HepG2 (cell line): ENCODE data around the gene SUPT4H1. TPM values are rescaled to one million over a fixed set of nuclear protein-coding genes. Genes with fewer than 3 reads are reported as not detected.

Source experiments
- EED ChIP-seq: sonication (generic); formaldehyde crosslinking; IDR thresholded peaks from 2 replicates; pipeline ENCODE4 v1.5.0; 2020; ENCODE audit warnings: mild to moderate bottlenecking, missing genetic modification reagents
- FOXA3 ChIP-seq: IDR thresholded peaks from 2 replicates; pipeline ENCODE4 v1.6.1; 2016; ENCODE audit warnings: missing genetic modification reagents, missing compliant biosample characterization
- GATAD1 ChIP-seq: IDR thresholded peaks from 2 replicates; pipeline ENCODE4 v1.6.1; 2016; ENCODE audit warnings: missing genetic modification reagents, missing compliant biosample characterization
- HNF4G ChIP-seq, 2 experiments: sonication (generic) in 1 of 2; formaldehyde crosslinking in 1 of 2; IDR thresholded peaks; 2 replicates each; pipeline versions ENCODE4 v1.4.0 to v1.6.1; 2011 to 2020; ENCODE audit warnings: borderline replicate concordance in 2 of 2, low read depth in 2 of 2, mild to moderate bottlenecking in 2 of 2, low read length in 1 of 2, missing genetic modification reagents in 1 of 2, moderate library complexity in 1 of 2
- HNRNPH1 ChIP-seq: fragments of 200-400 bp; formaldehyde crosslinking; optimal IDR thresholded peaks from 2 replicates; pipeline ENCODE3; 2017; ENCODE audit warnings: mild to moderate bottlenecking, low read depth, low read length
- MAFF ChIP-seq: IDR thresholded peaks from 2 replicates; pipeline ENCODE4 v1.6.1; 2011; ENCODE audit warnings: low read depth, low read length, improper control_type of control experiment
- RORA ChIP-seq: sonication (generic); formaldehyde crosslinking; IDR thresholded peaks from 2 replicates; pipeline ENCODE4 v1.5.0; 2020; ENCODE audit warnings: mild to moderate bottlenecking, missing genetic modification reagents, moderate library complexity
- TBL1XR1 ChIP-seq: fragments of 150-350 bp; IDR thresholded peaks from 2 replicates; pipeline ENCODE4 v1.6.1; 2014; ENCODE audit warnings: borderline replicate concordance, low read length; ENCODE audit not compliant: partially characterized antibody
- TP53 ChIP-seq: sonication (generic); formaldehyde crosslinking; conservative IDR thresholded peaks from 2 replicates; pipeline ENCODE4 v1.4.0; 2020; ENCODE audit warnings: missing genetic modification reagents
- ZNF781 ChIP-seq: sonication (generic); formaldehyde crosslinking; IDR thresholded peaks from 2 replicates; pipeline ENCODE4 v1.5.1; 2020; ENCODE audit warnings: borderline replicate concordance, mild to moderate bottlenecking, missing genetic modification reagents; ENCODE audit errors: not compliant biosample characterization
- ZSCAN9 ChIP-seq: IDR thresholded peaks from 2 replicates; pipeline ENCODE4 v1.6.1; 2016; ENCODE audit warnings: borderline replicate concordance
- polyA plus RNA-seq, 8 experiments: library from polyadenylated mRNA; depleted of rRNA in 3 of 8; stranded (reverse) in 7 of 8; unstranded in 1 of 8; fragments of >200 nt; fragmentation: Illumina TruSeq in 4 of 8; extraction: Trizol in 4 of 8; gene quantifications; 2 replicates each; pipeline versions ENCODE4 v1.2.1 to v1.2.3, GENCODE V29; 2011 to 2016; ENCODE audit warnings: low read depth in 4 of 8, missing spikeins in 1 of 8, mixed read lengths in 1 of 8; ENCODE audit not compliant: insufficient read depth in 1 of 8
- total RNA-seq, 5 experiments: library from RNA; depleted of rRNA; stranded (reverse); fragments of >200 nt; fragmentation: Illumina TruSeq; extraction: Trizol; gene quantifications; 2 replicates each; pipeline ENCODE4 v1.2.3, GENCODE V29; 2016; ENCODE audit warnings: low read depth in 1 of 5
- TF ChIP-seq, protein P1 (sequence below), 2 experiments: fragments of 450-650 bp in 1 of 2; sonication (generic) in 1 of 2; formaldehyde crosslinking in 1 of 2; IDR thresholded peaks; 2 replicates each; pipeline versions ENCODE4 v1.6.1 to v1.8.0; 2016 to 2022; ENCODE audit warnings: antibody characterized with exemption in 1 of 2, mild to moderate bottlenecking in 1 of 2, missing genetic modification reagents in 1 of 2
- TF ChIP-seq, protein P2 (sequence below): sonication (generic); formaldehyde crosslinking; IDR thresholded peaks from 2 replicates; pipeline ENCODE4 v1.5.1; 2020; ENCODE audit warnings: missing genetic modification reagents, mild to moderate bottlenecking, borderline replicate concordance
- TF ChIP-seq, protein P3 (sequence below): fragments of 450-650 bp; IDR thresholded peaks from 2 replicates; pipeline ENCODE4 v1.6.1; 2016
- TF ChIP-seq, protein P4 (sequence below): sonication (generic); formaldehyde crosslinking; IDR thresholded peaks from 2 replicates; pipeline ENCODE4 v1.5.0; 2020; ENCODE audit warnings: missing genetic modification reagents

Gene SUPT4H1
- total and polyA plus RNA-seq, 2 of the 13 experiments (the other 11 are each of a cell fraction or from before 2014, with no cell fraction given): 155 to 244 TPM

DNA sequence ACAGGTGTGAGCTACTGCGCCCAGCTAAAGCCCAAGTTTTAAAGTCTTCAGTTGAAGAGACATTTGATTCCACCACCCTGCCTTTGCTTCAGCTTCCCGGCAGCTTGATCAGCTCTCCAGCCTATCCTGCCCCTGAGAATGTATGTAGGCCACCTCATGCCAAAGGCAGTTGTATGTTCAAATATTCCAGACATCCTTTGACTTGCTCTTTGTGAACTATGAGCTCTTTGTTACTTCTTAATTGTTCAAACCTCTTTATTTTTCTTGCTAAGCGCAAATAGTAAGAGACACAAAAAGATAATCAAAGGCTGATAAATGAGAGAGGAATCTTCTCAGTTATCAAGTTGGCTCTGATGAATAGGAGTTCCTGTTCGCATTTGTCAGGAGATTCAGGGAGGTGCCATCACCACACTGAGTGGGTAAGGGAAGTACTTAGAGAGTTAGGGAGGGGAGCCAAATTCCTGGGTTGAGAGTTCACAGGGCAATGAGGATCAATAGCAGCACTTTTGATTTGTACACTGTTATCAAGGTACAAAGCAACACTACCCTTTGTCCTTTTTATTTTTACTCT is 32.0 kb upstream of the SUPT4H1 start (continued):
- TF ChIP-seq, protein P1, sequence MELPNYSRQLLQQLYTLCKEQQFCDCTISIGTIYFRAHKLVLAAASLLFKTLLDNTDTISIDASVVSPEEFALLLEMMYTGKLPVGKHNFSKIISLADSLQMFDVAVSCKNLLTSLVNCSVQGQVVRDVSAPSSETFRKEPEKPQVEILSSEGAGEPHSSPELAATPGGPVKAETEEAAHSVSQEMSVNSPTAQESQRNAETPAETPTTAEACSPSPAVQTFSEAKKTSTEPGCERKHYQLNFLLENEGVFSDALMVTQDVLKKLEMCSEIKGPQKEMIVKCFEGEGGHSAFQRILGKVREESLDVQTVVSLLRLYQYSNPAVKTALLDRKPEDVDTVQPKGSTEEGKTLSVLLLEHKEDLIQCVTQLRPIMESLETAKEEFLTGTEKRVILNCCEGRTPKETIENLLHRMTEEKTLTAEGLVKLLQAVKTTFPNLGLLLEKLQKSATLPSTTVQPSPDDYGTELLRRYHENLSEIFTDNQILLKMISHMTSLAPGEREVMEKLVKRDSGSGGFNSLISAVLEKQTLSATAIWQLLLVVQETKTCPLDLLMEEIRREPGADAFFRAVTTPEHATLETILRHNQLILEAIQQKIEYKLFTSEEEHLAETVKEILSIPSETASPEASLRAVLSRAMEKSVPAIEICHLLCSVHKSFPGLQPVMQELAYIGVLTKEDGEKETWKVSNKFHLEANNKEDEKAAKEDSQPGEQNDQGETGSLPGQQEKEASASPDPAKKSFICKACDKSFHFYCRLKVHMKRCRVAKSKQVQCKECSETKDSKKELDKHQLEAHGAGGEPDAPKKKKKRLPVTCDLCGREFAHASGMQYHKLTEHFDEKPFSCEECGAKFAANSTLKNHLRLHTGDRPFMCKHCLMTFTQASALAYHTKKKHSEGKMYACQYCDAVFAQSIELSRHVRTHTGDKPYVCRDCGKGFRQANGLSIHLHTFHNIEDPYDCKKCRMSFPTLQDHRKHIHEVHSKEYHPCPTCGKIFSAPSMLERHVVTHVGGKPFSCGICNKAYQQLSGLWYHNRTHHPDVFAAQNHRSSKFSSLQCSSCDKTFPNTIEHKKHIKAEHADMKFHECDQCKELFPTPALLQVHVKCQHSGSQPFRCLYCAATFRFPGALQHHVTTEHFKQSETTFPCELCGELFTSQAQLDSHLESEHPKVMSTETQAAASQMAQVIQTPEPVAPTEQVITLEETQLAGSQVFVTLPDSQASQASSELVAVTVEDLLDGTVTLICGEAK (IDR thresholded peaks at IDR 0.05): no peak
- TF ChIP-seq, protein P1 (CRISPR knock-in tag; IDR thresholded peaks at IDR 0.05): no peak
- TF ChIP-seq RORA (no peak), ZNF781 (CRISPR knock-in tag) (no peak), MAFF (no peak), TBL1XR1 (no peak), TP53 (CRISPR knock-in tag) (no peak), HNF4G (IDR thresholded peaks at IDR 0.05; ENCODE audit: borderline replicate concordance, low read depth, low read length) (peak; percentile 75; the same call in 1 of the 2 replicates), HNF4G (CRISPR knock-in tag; IDR thresholded peaks at IDR 0.05; ENCODE audit: borderline replicate concordance, low read depth) (no peak), HNRNPH1 (no peak), EED (CRISPR knock-in tag) (no peak), GATAD1 (0 out of 2 replicates have a peak, but pooled peaks have one; percentile 9), ZSCAN9 (peak; percentile 80; the same call in 1 of the 2 replicates), FOXA3 (peak; percentile 57)
- TF ChIP-seq, protein P2, sequence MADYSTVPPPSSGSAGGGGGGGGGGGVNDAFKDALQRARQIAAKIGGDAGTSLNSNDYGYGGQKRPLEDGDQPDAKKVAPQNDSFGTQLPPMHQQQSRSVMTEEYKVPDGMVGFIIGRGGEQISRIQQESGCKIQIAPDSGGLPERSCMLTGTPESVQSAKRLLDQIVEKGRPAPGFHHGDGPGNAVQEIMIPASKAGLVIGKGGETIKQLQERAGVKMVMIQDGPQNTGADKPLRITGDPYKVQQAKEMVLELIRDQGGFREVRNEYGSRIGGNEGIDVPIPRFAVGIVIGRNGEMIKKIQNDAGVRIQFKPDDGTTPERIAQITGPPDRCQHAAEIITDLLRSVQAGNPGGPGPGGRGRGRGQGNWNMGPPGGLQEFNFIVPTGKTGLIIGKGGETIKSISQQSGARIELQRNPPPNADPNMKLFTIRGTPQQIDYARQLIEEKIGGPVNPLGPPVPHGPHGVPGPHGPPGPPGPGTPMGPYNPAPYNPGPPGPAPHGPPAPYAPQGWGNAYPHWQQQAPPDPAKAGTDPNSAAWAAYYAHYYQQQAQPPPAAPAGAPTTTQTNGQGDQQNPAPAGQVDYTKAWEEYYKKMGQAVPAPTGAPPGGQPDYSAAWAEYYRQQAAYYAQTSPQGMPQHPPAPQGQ (CRISPR knock-in tag): no peak
- TF ChIP-seq, protein P3, sequence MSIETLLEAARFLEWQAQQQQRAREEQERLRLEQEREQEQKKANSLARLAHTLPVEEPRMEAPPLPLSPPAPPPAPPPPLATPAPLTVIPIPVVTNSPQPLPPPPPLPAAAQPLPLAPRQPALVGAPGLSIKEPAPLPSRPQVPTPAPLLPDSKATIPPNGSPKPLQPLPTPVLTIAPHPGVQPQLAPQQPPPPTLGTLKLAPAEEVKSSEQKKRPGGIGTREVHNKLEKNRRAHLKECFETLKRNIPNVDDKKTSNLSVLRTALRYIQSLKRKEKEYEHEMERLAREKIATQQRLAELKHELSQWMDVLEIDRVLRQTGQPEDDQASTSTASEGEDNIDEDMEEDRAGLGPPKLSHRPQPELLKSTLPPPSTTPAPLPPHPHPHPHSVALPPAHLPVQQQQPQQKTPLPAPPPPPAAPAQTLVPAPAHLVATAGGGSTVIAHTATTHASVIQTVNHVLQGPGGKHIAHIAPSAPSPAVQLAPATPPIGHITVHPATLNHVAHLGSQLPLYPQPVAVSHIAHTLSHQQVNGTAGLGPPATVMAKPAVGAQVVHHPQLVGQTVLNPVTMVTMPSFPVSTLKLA: no peak
- TF ChIP-seq, protein P4, sequence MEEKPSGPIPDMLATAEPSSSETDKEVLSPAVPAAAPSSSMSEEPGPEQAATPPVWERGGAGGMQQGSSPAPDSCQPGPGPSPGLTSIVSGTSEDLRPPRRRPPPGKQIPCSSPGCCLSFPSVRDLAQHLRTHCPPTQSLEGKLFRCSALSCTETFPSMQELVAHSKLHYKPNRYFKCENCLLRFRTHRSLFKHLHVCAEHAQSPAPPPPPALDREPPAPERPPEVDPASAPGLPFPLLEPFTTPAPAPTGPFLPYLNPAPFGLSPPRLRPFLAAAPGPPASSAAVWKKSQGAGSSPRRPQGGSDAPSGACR (CRISPR knock-in tag): 0 out of 2 replicates have a peak, but pooled peaks have one; percentile 17
